Pancreas (tissue), 10 donors: Measurements from ENCODE around the gene ADAMTS4. TPM values are rescaled to one million over a fixed set of nuclear protein-coding genes. Genes with fewer than 3 reads are reported as not detected.

Experiments
- ATAC-seq, 4 donors: fragments of 200-7000 bp; cut with Tn5 transposase; one replicate each; pipeline versions ENCODE4 v1.8.0 to v1.9.1; 2020; ENCODE audit warnings: mild to moderate bottlenecking in 4 of 4, moderate library complexity in 4 of 4
- DNase-seq, 6 donors: peaks; one replicate each; pipeline ENCODE4 v3.0.0-alpha.2; 2020
- FAIRE-seq: peaks from 2 replicates; lab custom pipeline; 2012; peaks lifted over from hg19 to GRCh38; lab: Jason Lieb, UNC
- H3K27ac ChIP-seq, 4 donors: fragments of 200-600 bp; sonication (generic); 1 replicate in 3 of 4; 2 replicates in 1 of 4; pipeline versions ENCODE4 v1.5.0 to v1.8.0; 2020
- H3K27me3 ChIP-seq, 4 donors: fragments of 200-600 bp; one replicate each; pipeline ENCODE4 v1.8.0; 2021
- H3K36me3 ChIP-seq, 3 donors: fragments of 200-600 bp; sonication (generic) in 1 of 3; one replicate each; pipeline versions ENCODE4 v1.5.0 to v1.8.0; 2020 to 2021
- H3K4me1 ChIP-seq, 3 donors: fragments of 200-600 bp; one replicate each; pipeline ENCODE4 v1.8.0; 2021
- H3K4me3 ChIP-seq, 4 donors: fragments of 200-600 bp; sonication (generic) in 2 of 4; one replicate each; pipeline versions ENCODE4 v1.5.0 to v1.8.0; 2020 to 2021
- H3K9me3 ChIP-seq, 4 donors: fragments of 200-600 bp; one replicate each; pipeline ENCODE4 v1.8.0; 2021
- CTCF ChIP-seq, 4 donors: fragments of 200-600 bp; sonication (generic) in 3 of 4; IDR thresholded peaks; one replicate each; pipeline versions ENCODE4 v1.5.0 to v1.8.0; 2021; ENCODE audit warnings: antibody characterized with exemption in 4 of 4
- WGBS, 2 donors: extraction: QIAGEN DNeasy Blood & Tissue Kit; methylation state at CpG; one replicate each; pipeline ENCODE4 v1.1.7; 2013; 5-methylcytosine and 5-hydroxymethylcytosine counted together
- intact Hi-C, 3 donors: fragments of 100-400 bp; cut with DNase I; formaldehyde crosslinking; loops; one replicate each; pipeline versions ENCODE4 v1.11.1 to v1.14.2; 2022
- polyA plus RNA-seq, 2 donors: library from polyadenylated mRNA; stranded (reverse); fragments of 200-250 nt; gene quantifications; one replicate each; pipeline ENCODE4 v1.2.3, GENCODE V29; 2013
- total RNA-seq, 6 donors: library from RNA; stranded (reverse); fragmentation: NEBNext Ultra II Directional in 4 of 6; extraction: Animal tissue kit (Norgen Biotek cat#: 25700) in 4 of 6; gene quantifications; one replicate each; pipeline versions ENCODE4 v1.2.1 to v1.2.4, GENCODE V29; 2021 to 2023
- donor health status: healthy with polysubstance abuse.
- donor health status: DM: no; HTN: no; CAD: no; lungs with moderate emphysema.
- donor health status: DM: no; HTN: no; CAD: no.
- donor health status: control.
- donor health status: control.
- donor health status: Bipolar disorder and iron deficiency.
- donor health status: DM: yes; HTN: yes; CAD: no.
- donor health status: DM: no; HTN: no; CAD: no.
- donor health status: DM: no; HTN: no; CAD: no.
- donor health status: DM: yes; HTN: yes; CAD: no.

ADAMTS4 gene
- total and polyA plus RNA-seq, 8 donors = 2.7 to 6.6 (median 3.8) TPM

- no peak for TF ChIP-seq CTCF (IDR thresholded peaks at IDR 0.05)
- H3K9me3 ChIP-seq = no peaks in the 10 kb centered on the region
- ATAC-seq (peak; percentile 95 to 97 (median 96)), FAIRE-seq (no peak), DNase-seq (peak; percentile 90 to 98 (median 94))
- WGBS, 2 donors = 1 to 2% methylated on average over 52 to 60 of the region's 60 CpGs
- H3K36me3 ChIP-seq = no peaks in the 10 kb centered on the region
- intact Hi-C loops = no loop called here
- no peaks in the 10 kb centered on the region for H3K27me3 ChIP-seq
- peak within 1 kb of the TSS; percentile 81 to 95 (median 91) for H3K4me3 ChIP-seq
- peaks cover 8 to 17% (median 11%) of the 10 kb centered on the region in 3 donors for H3K4me1 ChIP-seq
- H3K27ac ChIP-seq = peak within 1 kb of the TSS; percentile 58 to 87 (median 75)
Observed at GRCh38 chr1:161159087-161159912, 39.6 kb downstream of the ADAMTS4 start, which contains the start of gene USP21. Gene USP21, plus strand, starts transcription at chr1:161159500. Its CDS starts 1,141 bp downstream, at chr1:161160641.

- Histone ChIP-seq H3K27ac (peak overlapping the region in 3 of 4 donors; percentile 66 to 87 (median 84)), H3K9me3 (no peaks in the 10 kb centered on the region), H3K4me3 (peak overlapping the region in 3 of 4 donors; percentile 81 to 95 (median 92)), H3K36me3 (no peaks in the 10 kb centered on the region), H3K27me3 (no peaks in the 10 kb centered on the region), H3K4me1 (peaks cover 8 to 17% (median 11%) of the 10 kb centered on the region in 3 donors)
- no peak for ATAC-seq
- no peak for FAIRE-seq
- no peak for TF ChIP-seq CTCF (IDR thresholded peaks at IDR 0.05)
- 58 to 60% methylated on average over 9 of the region's 9 CpGs for WGBS, 2 donors
- no peak for DNase-seq
- intact Hi-C loops = no loop called here
Observed at GRCh38 chr1:161158316-161159010, 40.4 kb downstream of the ADAMTS4 start.

- H3K4me3 ChIP-seq = no peak overlapping the region
- DNase-seq (no peak), ATAC-seq (no peak), FAIRE-seq (no peak)
- no peaks in the 10 kb centered on the region for H3K27me3 ChIP-seq
- no peaks in the 10 kb centered on the region for H3K9me3 ChIP-seq
- no peak for TF ChIP-seq CTCF (IDR thresholded peaks at IDR 0.05)
- no peaks in the 10 kb centered on the region for H3K36me3 ChIP-seq
- WGBS, 2 donors = 89 to 91% methylated on average over 1 of the region's 1 CpG
- no peak overlapping the region for H3K27ac ChIP-seq
- intact Hi-C loops = no loop called here
- peaks cover 8 to 19% (median 11%) of the 10 kb centered on the region in 3 donors for H3K4me1 ChIP-seq
Observed at GRCh38 chr1:161157867-161158266, 41.0 kb downstream of the ADAMTS4 start.

- intact Hi-C loops = no loop called here
- Histone ChIP-seq H3K9me3 (no peaks in the 10 kb centered on the region), H3K36me3 (no peaks in the 10 kb centered on the region), H3K27me3 (no peaks in the 10 kb centered on the region), H3K27ac (peak within 1 kb of the TSS; percentile 90 to 98 (median 97)), H3K4me3 (peak within 1 kb of the TSS; percentile 58 to 69 (median 60)), H3K4me1 (peaks cover 6 to 8% (median 8%) of the 10 kb centered on the region in 3 donors)
- FAIRE-seq (peak; percentile 5), DNase-seq (peak; percentile 76 to 88 (median 79)), ATAC-seq (peak; percentile 90 to 95 (median 93))
- 0% methylated on average over 33 of the region's 33 CpGs for WGBS, 2 donors
- no peak for TF ChIP-seq CTCF (IDR thresholded peaks at IDR 0.05)
Observed at GRCh38 chr1:161153682-161154337, 45.0 kb downstream of the ADAMTS4 start, which contains the start of gene UFC1. Gene UFC1, plus strand, starts transcription at chr1:161153978. Its CDS starts 20 bp downstream, at chr1:161153998.
